HL-60 (cell line): ENCODE data around the gene NVL.

Experiments
- DNase-seq, 2 experiments: peaks; one replicate each; pipeline ENCODE4 v3.0.0-alpha.2; 2010 to 2020; ENCODE audit warnings: low read depth in 1 of 2, low spot score in 1 of 2
- H3K27ac ChIP-seq: fragments of 250-450 bp; sonication (Bioruptor Pico); replicated peaks from 2 replicates; pipeline ENCODE4 v1.5.1; 2020; ENCODE audit warnings: mild to moderate bottlenecking, moderate library complexity
- H3K27me3 ChIP-seq: fragments of 250-450 bp; sonication (Bioruptor Pico); 2 replicates; pipeline ENCODE4 v1.5.1; 2021; ENCODE audit warnings: mild to moderate bottlenecking, moderate library complexity; ENCODE audit not compliant: insufficient read depth, poor library complexity, severe bottlenecking
- H3K4me3 ChIP-seq: replicated peaks from 2 replicates; pipeline ENCODE4 v1.5.1; 2011; ENCODE audit warnings: mild to moderate bottlenecking, control low read depth, low read length; ENCODE audit not compliant: insufficient read depth
- CTCF ChIP-seq: IDR thresholded peaks from one replicate; pipeline ENCODE4 v1.5.1; 2011; ENCODE audit warnings: low read length, control low read depth, inconsistent platforms; ENCODE audit not compliant: insufficient read depth
- GABPA ChIP-seq: IDR thresholded peaks from 2 replicates; pipeline ENCODE4 v1.6.1; 2012; ENCODE audit warnings: low read depth
- POLR2AphosphoS5 ChIP-seq: IDR thresholded peaks from 2 replicates; pipeline ENCODE4 v1.6.1; 2012; ENCODE audit warnings: low read depth
- REST ChIP-seq: IDR thresholded peaks from 2 replicates; pipeline ENCODE4 v1.6.1; 2012; ENCODE audit warnings: low read depth; ENCODE audit not compliant: insufficient replicate concordance
- SPI1 ChIP-seq: IDR thresholded peaks from 2 replicates; pipeline ENCODE4 v1.6.1; 2012; ENCODE audit warnings: low read depth, mild to moderate bottlenecking, borderline replicate concordance

The NVL gene

GRCh38 chr1:224338150-224338838 lies 8.3 kb upstream of the NVL start:
- H3K27me3 ChIP-seq, result no peaks in the 10 kb centered on the region
- H3K27ac ChIP-seq, result no peak overlapping the region
- DNase-seq, result peak in 1 of 2 experiments; percentile 33
- H3K4me3 ChIP-seq, result no peak overlapping the region
- TF ChIP-seq REST (no peak), GABPA (no peak), POLR2AphosphoS5 (no peak), CTCF (no peak), SPI1 (no peak)

GRCh38 chr1:224333939-224334786 lies 4.2 kb upstream of the NVL start:
- TF ChIP-seq REST (no peak), CTCF (no peak)
- no peaks in the 10 kb centered on the region for H3K27me3 ChIP-seq
- H3K27ac ChIP-seq, result peak overlapping the region; percentile 22
- no peak for DNase-seq
- no peak overlapping the region for H3K4me3 ChIP-seq

GRCh38 chr1:224333309-224333926 lies 3.4 kb upstream of the NVL start:
- Histone ChIP-seq H3K27me3 (no peaks in the 10 kb centered on the region), H3K4me3 (no peak overlapping the region), H3K27ac (peak overlapping the region; percentile 22)
- DNase-seq, result peak; percentile 49 to 57
- TF ChIP-seq CTCF, result peak; percentile 36
- TF ChIP-seq SPI1, result peak; percentile 97
- no peak for TF ChIP-seq GABPA
